GM13977 (cell line): ENCODE data around the gene IZUMO4.

Source experiments
- DNase-seq: peaks from one replicate; pipeline ENCODE4 v3.0.0; 2012; ENCODE audit warnings: low spot score
- CTCF ChIP-seq: IDR thresholded peaks from 2 replicates; pipeline ENCODE4 v1.5.1; 2012; ENCODE audit warnings: mild to moderate bottlenecking, control low read depth; ENCODE audit not compliant: insufficient read depth; ENCODE audit errors: extremely low read depth, missing control alignments
- in situ Hi-C: fragments of 300-500 bp; cut with MboI; formaldehyde crosslinking; loops from one replicate; pipeline ENCODE4 v1.12.0; 2022; ENCODE audit warnings: low sequenced_read_pairs, low pct_unique_long_range_greater_than_20kb, mixed read lengths, inconsistent platforms; ENCODE audit not compliant: unreplicated experiment

Gene IZUMO4

GRCh38 chr19:2120821-2121220 lies 24.1 kb downstream of the IZUMO4 start:
- no peak for TF ChIP-seq CTCF
- in situ Hi-C loops = no loop called here
- DNase-seq = no peak

- TF ChIP-seq CTCF = no peak
- DNase-seq = no peak
- in situ Hi-C loops = no loop called here
Measured at GRCh38 chr19:2121416-2122051, 24.8 kb downstream of the IZUMO4 start.

- no peak for DNase-seq
- no peak for TF ChIP-seq CTCF
- in situ Hi-C loops = no loop called here
Measured at GRCh38 chr19:2122251-2122650, 25.5 kb downstream of the IZUMO4 start.

GRCh38 chr19:2122982-2123381 lies 26.3 kb downstream of the IZUMO4 start:
- DNase-seq = no peak
- no peak for TF ChIP-seq CTCF
- in situ Hi-C loops = no loop called here

- no peak for DNase-seq
- no peak for TF ChIP-seq CTCF
- in situ Hi-C loops = no loop called here
Measured at GRCh38 chr19:2123682-2124387, 27.1 kb downstream of the IZUMO4 start.

- in situ Hi-C loops = no loop called here
- no peak for DNase-seq
- no peak for TF ChIP-seq CTCF
Measured at GRCh38 chr19:2126879-2127518, 30.3 kb downstream of the IZUMO4 start.
